Suprapubic skin (tissue), 4 donors: ENCODE measurements around the gene CRTC3. TPM values are rescaled to one million over a fixed set of nuclear protein-coding genes. Genes with fewer than 3 reads are reported as not detected.
A peak's percentile ranks its signal among the peaks of the same experiment; 100 is the strongest.

Experiments used
- DNase-seq, 2 donors: peaks; one replicate each; pipeline ENCODE4 v3.0.0-alpha.2; 2019; ENCODE audit warnings: low spot score in 2 of 2
- H3K27ac ChIP-seq: fragments of 200-600 bp; sonication (generic); one replicate; pipeline ENCODE4 v1.5.1; 2019
- H3K27me3 ChIP-seq: fragments of 200-600 bp; sonication (generic); one replicate; pipeline ENCODE4 v1.5.1; 2019
- H3K36me3 ChIP-seq: fragments of 200-600 bp; sonication (generic); one replicate; pipeline ENCODE4 v1.5.1; 2019
- H3K4me1 ChIP-seq: fragments of 200-600 bp; sonication (generic); one replicate; pipeline ENCODE4 v1.5.1; 2019
- H3K4me3 ChIP-seq: fragments of 200-600 bp; sonication (generic); one replicate; pipeline ENCODE4 v1.5.1; 2019; ENCODE audit warnings: mild to moderate bottlenecking
- H3K9me3 ChIP-seq: fragments of 200-600 bp; sonication (generic); one replicate; pipeline ENCODE4 v1.5.1; 2019
- EP300 ChIP-seq: sonication (generic); formaldehyde crosslinking; IDR thresholded peaks from one replicate; pipeline ENCODE4 v1.6.1; 2017; ENCODE audit warnings: antibody characterized with exemption
- POLR2A ChIP-seq, 2 donors: fragments of 450-650 bp; IDR thresholded peaks; one replicate each; pipeline ENCODE4 v1.6.1; 2017; ENCODE audit warnings: antibody characterized with exemption in 2 of 2, mild to moderate bottlenecking in 2 of 2, moderate library complexity in 2 of 2
- POLR2AphosphoS5 ChIP-seq, 3 donors: sonication (generic); formaldehyde crosslinking; IDR thresholded peaks; one replicate each; pipeline ENCODE4 v1.6.1; 2017; ENCODE audit warnings: antibody characterized with exemption in 3 of 3
- WGBS: methylation state at CpG from one replicate; pipeline ENCODE4 v1.1.5; 2018; 5-methylcytosine and 5-hydroxymethylcytosine counted together
- total RNA-seq, 4 donors: library from RNA; depleted of rRNA; stranded (reverse); fragments of >200 nt; gene quantifications; one replicate each; pipeline ENCODE4 v1.1.0, GENCODE V29; 2016
- TF ChIP-seq, protein P1 (sequence below), 2 donors: fragments of 200-600 bp in 1 of 2; fragments of 450-650 bp in 1 of 2; sonication (generic) in 1 of 2; IDR thresholded peaks; one replicate each; pipeline ENCODE4 v1.5.1; 2016 to 2019; ENCODE audit warnings: antibody characterized with exemption in 2 of 2, mild to moderate bottlenecking in 1 of 2, moderate library complexity in 1 of 2

The CRTC3 gene
- total RNA-seq, 4 donors from 2014 or later: 23.6 to 50.4 (median 33.4) TPM

DNA sequence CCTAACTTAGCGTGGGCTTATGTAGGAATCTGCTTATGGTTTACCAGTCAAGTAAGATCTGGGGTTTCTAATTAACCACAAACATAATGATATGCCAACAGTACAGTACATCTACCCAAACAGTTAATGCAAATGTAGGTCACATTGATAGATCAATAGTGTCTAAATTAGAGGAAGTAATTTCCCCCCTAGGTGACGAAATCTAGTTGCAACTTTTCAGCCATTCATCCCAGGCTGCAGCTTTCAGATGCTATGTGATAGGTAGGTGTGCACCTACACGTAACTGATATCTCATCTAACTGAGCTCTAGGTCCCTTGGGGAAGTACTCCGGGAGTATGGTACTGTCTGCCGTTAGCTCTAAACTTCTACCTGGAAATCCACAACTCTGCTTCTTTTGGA, 57.2 kb downstream of the CRTC3 start:
- 92% methylated on average over 5 of the region's 5 CpGs for WGBS
- no peak for TF ChIP-seq EP300
- TF ChIP-seq POLR2A (IDR thresholded peaks at IDR 0.05): no peak
- TF ChIP-seq, protein P1, sequence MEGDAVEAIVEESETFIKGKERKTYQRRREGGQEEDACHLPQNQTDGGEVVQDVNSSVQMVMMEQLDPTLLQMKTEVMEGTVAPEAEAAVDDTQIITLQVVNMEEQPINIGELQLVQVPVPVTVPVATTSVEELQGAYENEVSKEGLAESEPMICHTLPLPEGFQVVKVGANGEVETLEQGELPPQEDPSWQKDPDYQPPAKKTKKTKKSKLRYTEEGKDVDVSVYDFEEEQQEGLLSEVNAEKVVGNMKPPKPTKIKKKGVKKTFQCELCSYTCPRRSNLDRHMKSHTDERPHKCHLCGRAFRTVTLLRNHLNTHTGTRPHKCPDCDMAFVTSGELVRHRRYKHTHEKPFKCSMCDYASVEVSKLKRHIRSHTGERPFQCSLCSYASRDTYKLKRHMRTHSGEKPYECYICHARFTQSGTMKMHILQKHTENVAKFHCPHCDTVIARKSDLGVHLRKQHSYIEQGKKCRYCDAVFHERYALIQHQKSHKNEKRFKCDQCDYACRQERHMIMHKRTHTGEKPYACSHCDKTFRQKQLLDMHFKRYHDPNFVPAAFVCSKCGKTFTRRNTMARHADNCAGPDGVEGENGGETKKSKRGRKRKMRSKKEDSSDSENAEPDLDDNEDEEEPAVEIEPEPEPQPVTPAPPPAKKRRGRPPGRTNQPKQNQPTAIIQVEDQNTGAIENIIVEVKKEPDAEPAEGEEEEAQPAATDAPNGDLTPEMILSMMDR (IDR thresholded peaks at IDR 0.05): no peak
- no peak for TF ChIP-seq POLR2AphosphoS5 (IDR thresholded peaks at IDR 0.05)
- Histone ChIP-seq H3K27ac (no peak overlapping the region), H3K36me3 (no peaks in the 10 kb centered on the region), H3K4me1 (peaks cover 9% of the 10 kb centered on the region), H3K9me3 (no peaks in the 10 kb centered on the region), H3K27me3 (no peaks in the 10 kb centered on the region), H3K4me3 (no peak overlapping the region)
- DNase-seq: no peak

DNA sequence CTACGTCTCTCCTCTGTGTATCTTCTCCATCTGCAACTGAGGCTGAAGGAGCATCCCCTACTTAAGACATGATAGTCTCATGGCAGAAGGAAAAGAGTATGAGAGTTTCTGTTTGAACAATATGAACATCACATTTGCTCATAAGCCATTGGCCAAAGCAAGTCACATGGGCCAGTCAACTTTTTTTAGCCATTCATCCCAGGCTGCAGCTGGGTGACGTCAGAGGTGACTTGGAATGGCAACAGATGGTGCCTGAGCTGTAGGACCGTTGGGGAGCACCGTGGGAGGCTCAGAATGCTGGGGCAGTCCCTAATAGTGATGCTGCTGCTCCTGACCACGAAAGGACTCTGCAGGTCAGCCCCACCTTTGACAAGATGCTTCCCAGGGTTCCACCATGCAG, 58.7 kb downstream of the CRTC3 start:
- no peak overlapping the region for H3K4me3 ChIP-seq
- 76% methylated on average over 5 of the region's 5 CpGs for WGBS
- no peaks in the 10 kb centered on the region for H3K27me3 ChIP-seq
- H3K9me3 ChIP-seq: no peaks in the 10 kb centered on the region
- DNase-seq: no peak
- TF ChIP-seq EP300 (no peak), POLR2AphosphoS5 (IDR thresholded peaks at IDR 0.05) (no peak), POLR2A (IDR thresholded peaks at IDR 0.05) (no peak)
- TF ChIP-seq, protein P1 (IDR thresholded peaks at IDR 0.05): no peak
- no peaks in the 10 kb centered on the region for H3K36me3 ChIP-seq
- H3K27ac ChIP-seq: no peak overlapping the region
- H3K4me1 ChIP-seq: peaks cover 5% of the 10 kb centered on the region

DNA sequence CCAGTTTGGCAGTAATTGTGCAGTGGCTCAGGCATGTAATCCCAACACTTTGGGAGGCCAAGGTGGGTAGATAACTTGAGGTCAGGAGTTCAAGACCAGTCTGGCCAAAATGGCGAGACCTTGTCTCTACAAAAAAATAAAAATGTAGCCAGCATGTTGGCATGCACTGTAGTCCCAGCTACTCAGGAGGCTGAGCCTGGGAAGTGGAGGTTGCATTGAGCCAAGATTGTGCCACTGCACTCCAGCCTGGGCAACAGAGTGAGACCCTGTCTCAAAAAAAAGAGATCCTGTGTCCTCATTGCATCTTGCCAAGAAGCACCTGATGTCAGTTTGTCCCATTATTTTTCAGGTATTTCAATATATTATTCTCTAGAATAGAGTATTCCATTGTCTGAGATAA, 61.8 kb downstream of the CRTC3 start:
- 86% methylated on average over 1 of the region's 1 CpG for WGBS
- Histone ChIP-seq H3K27ac (no peak overlapping the region), H3K4me1 (peaks cover 27% of the 10 kb centered on the region), H3K4me3 (no peak overlapping the region), H3K9me3 (no peaks in the 10 kb centered on the region), H3K27me3 (no peaks in the 10 kb centered on the region), H3K36me3 (no peaks in the 10 kb centered on the region)
- TF ChIP-seq, protein P1 (IDR thresholded peaks at IDR 0.05): no peak
- TF ChIP-seq POLR2AphosphoS5 (IDR thresholded peaks at IDR 0.05): no peak
- TF ChIP-seq POLR2A (IDR thresholded peaks at IDR 0.05): no peak
- no peak for TF ChIP-seq EP300
- no peak for DNase-seq

DNA sequence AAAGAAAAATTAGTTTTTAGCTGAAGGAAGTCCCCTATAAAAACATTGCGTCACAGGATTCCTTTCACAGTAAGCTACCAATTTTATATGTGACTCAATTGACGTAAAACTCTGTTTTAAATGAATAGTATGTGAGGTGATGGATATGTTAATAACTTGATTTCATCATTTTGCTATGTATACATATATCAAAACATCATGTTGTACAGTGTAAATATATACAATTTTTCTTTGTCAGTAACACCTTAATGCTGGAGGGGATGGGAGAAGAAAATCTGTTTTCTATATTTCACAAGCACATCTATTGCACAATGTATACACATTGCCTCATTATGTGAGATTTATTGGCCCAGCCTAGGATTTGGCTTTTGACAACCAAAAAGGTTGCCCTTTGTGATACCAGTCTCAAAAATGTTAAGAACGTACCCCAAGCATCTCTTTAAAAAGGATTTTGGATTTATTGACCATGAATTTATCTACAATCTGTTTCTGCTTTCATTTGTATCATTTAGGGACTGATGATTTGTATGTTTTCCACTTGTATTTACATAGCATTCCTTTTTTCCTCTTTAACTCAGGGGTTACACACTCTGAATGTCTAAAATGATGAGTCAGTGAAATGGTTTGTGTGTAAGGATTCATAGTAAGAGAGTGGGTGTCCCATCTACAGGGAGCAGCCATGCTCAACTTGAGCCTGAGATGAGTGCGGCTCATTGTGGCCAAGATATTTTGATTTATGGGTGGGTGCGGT, 62.6 kb downstream of the CRTC3 start:
- peaks cover 34% of the 10 kb centered on the region for H3K4me1 ChIP-seq
- WGBS: 70% methylated on average over 5 of the region's 5 CpGs
- no peaks in the 10 kb centered on the region for H3K27me3 ChIP-seq
- H3K9me3 ChIP-seq: no peaks in the 10 kb centered on the region
- no peaks in the 10 kb centered on the region for H3K36me3 ChIP-seq
- TF ChIP-seq POLR2AphosphoS5 (IDR thresholded peaks at IDR 0.05) (peak in 1 of 3 donors; percentile 39), EP300 (no peak), POLR2A (IDR thresholded peaks at IDR 0.05) (no peak)
- TF ChIP-seq, protein P1 (IDR thresholded peaks at IDR 0.05): no peak
- no peak overlapping the region for H3K4me3 ChIP-seq
- no peak overlapping the region for H3K27ac ChIP-seq
- no peak for DNase-seq

DNA sequence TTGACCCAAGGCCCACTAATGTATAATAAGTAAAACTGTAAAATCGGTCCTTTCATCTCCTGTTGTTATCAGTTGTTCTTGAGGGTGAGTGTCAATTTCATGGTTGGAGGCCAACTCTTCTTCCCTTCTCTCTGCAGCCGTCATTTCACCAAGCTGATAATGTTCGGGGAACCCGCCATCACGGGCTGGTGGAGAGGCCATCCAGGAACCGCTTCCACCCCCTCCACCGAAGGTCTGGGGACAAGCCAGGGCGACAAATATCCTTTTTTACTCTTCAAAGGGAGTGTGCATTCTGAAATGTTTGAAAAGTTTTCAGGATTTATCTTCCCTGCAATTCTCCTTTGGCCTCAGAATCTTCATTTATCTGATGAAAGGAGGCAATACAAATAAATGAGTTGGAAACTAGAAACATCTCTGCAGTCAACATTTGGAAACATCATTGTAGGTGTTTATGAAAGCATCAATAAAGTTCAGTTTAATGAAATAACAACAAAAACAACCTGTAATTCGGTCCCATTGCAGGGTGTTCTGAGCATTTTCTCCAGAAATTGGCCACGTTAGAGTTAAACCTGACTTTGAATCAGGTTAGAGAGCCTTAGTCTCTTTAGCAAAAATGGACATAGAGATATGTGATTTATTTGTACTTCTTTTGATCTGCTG, 63.9 kb downstream of the CRTC3 start:
- Histone ChIP-seq H3K4me1 (peaks cover 46% of the 10 kb centered on the region), H3K4me3 (no peak overlapping the region), H3K27me3 (no peaks in the 10 kb centered on the region), H3K27ac (peak overlapping the region; percentile 30), H3K9me3 (no peaks in the 10 kb centered on the region), H3K36me3 (no peaks in the 10 kb centered on the region)
- no peak for DNase-seq
- no peak for TF ChIP-seq POLR2A (IDR thresholded peaks at IDR 0.05)
- TF ChIP-seq, protein P1 (IDR thresholded peaks at IDR 0.05): no peak
- TF ChIP-seq POLR2AphosphoS5 (IDR thresholded peaks at IDR 0.05): no peak
- TF ChIP-seq EP300: no peak
- 86% methylated on average over 10 of the region's 10 CpGs for WGBS
